ENCODE measurements around the gene OR2B3.
"Not testable (repeated sequence)": the region's sequence is repeated elsewhere in the genome, so short reads cannot be mapped to it uniquely, and the experiment has no call there.

OR2B3 gene, protein sequence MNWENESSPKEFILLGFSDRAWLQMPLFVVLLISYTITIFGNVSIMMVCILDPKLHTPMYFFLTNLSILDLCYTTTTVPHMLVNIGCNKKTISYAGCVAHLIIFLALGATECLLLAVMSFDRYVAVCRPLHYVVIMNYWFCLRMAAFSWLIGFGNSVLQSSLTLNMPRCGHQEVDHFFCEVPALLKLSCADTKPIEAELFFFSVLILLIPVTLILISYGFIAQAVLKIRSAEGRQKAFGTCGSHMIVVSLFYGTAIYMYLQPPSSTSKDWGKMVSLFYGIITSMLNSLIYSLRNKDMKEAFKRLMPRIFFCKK

GRCh38 chr6:29087213-29087612, at the start of gene OR2B3:
TSS of gene OR2B3 (minus strand) at chr6:29087313. CDS start at chr6:29087248, 65 bp downstream.
- DNase-seq: no peak

DNA sequence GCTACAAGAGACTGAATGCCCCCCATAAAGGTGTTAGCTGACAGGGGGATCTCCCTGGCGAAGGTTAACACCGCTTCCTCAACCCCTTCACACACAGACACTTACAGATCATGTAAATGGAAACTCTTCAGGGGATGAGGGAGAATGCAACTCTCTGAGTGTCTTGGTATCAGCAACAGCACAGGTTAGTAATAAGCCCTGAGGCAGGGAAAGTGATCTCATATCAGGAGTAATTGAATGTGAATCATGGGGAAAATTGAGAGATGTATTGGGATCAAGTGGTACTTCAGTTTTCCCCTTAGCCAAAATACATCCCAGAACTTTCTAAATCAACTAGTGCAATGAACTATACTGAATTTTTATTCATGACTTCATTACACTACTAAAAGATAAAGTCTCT, 44.6 kb upstream of the OR2B3 start:
- DNase-seq: no peak

DNA sequence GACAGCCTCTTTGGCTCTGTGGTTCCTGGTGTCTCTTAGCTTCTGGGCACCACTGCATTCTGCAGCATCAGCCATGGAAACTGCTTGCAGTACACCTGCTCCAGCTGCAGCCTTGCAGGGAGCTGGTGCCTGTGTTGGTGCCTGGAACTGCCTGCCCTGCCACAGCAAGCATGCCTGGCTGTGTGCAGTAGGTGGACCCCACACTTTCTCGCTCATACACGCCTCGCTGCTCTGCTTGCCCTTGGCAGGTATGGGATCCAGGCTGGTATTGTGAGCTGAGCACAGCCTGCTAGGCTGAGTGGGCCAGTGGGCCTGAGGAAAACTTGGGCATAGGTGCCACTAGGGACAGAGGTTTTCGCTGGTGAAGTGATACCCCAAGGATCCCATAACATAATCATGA, 43.5 kb upstream of the OR2B3 start:
- DNase-seq: no peak

DNA sequence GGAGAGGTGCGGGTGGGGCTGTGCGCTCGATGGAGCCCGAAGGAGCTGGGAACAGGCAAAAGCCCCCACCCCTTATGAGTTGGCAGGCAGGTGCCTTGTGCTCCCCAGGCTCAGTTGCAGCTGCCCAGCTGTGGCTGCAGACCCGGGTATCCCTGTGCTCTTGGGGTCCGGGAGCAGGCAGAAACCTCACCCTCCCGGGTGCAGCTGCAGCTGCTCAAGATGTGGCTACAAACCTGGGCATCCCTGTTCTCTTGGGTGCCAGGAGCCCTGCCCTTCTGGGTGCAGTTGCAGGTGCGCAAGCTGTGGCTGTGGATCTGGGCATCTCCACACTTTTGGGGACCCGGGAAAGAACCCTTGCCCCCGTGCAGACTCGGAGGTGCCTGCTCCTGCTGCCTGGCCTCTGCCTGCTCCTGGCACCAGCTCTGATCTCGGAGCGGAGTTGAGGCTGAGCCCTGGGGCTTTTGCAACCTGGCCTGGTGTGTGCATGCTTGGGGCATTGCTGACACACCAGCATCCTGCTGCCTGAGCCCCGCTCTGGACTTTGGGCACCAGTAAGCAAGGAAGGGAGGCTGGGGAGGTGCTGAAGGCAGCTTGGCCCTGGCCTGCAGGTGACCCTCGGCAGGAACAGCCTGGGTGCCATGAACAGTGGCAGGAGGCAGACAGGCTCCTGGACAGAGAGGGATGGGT, 42.4 kb upstream of the OR2B3 start:
- no peak for DNase-seq

DNA sequence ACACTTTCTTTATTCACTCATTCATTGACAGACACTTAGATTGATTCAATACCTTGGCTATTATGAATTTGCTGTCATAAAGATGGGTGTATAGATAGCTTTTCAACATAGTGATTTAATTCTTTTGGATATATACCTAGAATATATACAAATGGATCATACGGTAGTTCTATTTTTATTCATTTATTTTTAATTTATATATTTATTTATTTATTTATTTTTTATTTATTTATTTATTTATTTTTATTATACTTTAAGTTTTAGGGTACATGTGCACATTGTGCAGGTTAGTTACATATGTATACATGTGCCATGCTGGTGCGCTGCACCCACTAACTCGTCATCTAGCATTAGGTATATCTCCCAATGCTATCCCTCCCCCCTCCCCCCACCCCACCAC, 27.9 kb upstream of the OR2B3 start:
- DNase-seq: not testable (repeated sequence)

DNA sequence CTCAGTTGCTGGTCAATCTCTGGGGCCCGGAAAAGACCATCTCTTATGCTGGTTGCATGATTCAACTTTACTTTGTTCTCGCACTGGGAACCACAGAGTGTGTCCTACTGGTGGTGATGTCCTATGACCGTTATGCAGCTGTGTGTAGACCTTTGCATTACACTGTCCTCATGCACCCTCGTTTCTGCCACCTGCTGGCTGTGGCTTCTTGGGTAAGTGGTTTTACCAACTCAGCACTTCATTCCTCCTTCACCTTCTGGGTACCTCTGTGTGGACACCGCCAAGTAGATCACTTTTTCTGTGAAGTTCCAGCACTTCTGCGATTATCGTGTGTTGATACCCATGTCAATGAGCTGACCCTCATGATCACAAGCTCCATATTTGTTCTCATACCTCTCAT, 25.0 kb upstream of the OR2B3 start:
- no peak for DNase-seq

DNA sequence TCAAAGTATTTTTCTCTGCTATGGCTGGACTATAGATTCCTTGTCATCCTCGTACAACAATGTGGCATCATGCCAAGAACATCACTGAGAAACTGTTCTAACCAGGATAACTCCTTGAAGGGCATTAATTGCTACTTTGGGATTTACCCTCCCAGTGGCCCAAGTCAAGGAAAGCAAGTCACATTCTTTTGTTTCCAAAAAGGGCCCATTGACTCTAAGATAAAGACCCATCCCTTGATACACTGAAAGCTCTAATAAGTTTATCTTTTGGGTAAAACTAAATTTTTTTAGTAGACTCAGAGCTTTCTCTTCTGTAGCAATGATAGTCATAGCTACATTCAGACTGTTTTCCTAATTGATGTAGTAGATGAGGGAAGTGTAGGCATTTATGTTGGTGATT, 20.6 kb upstream of the OR2B3 start, which contains the start of gene OR2J3:
Gene OR2J3, plus strand, starts transcription at position 301 of the 400 bp plus-strand sequence. CDS start 3,833 bp downstream, outside the sequence.
- DNase-seq: no peak

DNA sequence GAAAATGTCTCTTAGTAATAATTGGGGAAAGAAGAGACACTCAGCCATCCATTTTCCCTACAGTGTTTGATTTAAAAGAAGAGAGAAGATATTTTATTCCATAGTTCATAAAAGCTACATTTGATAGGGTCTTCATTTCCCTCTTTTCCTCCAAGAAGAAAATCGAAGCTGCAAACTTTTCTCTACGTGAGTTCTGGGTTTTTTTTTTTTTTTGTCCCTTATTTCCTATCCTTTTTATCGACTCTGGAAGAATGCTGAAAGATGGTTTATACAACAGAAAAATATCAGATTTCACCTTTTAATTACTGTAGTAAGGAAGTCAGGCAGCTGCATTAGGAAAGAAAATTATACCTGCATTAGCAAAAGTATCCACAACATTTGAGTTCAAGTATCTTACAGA, 12.1 kb upstream of the OR2B3 start, which contains the start of gene OR2J1:
Gene OR2J1, plus strand, starts transcription at position 301 of the 400 bp plus-strand sequence. CDS start 1,453 bp downstream, outside the sequence.
- no peak for DNase-seq

- no peak for DNase-seq
These were observed 10.7 kb upstream of the OR2B3 start for GRCh38 chr6:29097803-29098202.

DNA sequence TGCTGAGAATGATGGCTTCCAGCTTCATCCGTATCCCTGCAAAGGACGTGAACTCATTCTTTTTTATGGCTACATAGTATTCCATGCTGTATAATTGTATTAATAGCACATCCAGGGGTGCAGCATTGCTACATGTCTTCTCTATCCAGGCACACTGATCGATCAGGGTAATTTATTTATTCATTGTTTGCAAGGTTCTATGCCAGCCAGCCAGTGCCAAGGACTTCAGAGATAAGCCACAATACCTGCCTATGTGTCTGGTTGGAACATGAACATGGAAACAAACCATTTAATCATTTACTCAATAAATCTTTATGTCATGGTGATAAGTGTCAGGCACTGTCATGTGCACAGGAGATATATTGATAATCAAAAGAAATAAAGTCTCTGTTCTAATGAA, 5.8 kb upstream of the OR2B3 start:
- no peak for DNase-seq

GRCh38 chr6:29082457-29082856, 4.7 kb downstream of the OR2B3 start:
- no peak for DNase-seq

- no peak for DNase-seq
These were observed 5.8 kb downstream of the OR2B3 start for GRCh38 chr6:29081312-29081711.

- no peak for DNase-seq
These were observed 7.9 kb downstream of the OR2B3 start for GRCh38 chr6:29079203-29079602.

DNA sequence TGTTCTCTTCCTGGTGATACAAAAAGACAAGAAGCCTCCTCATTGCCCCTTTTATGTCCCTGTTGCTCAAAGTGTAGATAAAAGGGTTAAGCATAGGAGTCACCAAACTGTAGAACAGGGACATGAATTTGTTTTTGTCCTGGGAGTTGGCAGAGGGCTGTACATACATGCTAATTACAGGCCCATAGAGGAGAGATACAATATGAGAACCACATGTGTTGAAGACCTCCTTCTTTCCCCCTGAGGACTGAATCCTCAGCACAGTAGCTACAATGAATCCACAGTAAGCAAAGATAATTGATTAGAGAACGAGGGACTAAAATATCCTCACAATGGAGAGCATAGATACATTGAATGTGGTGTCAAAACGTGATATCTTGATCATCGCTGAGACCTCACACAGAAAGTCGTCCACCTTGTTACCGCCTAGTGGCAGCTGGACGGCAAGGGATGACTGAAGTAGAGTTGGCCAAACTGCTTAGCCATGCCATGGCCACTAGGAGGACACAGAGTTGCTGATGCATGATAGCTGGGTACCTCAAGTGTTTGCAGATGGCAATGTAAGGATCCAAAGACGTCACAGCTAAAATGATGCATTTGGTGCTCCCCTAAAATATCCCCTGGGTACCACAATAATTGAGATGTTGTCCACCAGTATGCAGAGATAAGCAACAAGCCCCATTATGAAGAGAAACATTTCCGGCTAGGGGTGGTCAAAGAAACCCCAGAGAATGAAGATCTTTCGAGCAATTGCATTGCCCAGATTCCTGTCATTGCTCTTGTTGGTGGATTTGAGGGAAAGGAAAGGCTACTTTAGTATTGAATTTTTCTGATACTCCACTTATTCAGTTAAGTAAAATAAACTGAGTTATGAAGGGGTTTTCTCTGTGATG, 15.0 kb downstream of the OR2B3 start:
- no peak for DNase-seq

DNA sequence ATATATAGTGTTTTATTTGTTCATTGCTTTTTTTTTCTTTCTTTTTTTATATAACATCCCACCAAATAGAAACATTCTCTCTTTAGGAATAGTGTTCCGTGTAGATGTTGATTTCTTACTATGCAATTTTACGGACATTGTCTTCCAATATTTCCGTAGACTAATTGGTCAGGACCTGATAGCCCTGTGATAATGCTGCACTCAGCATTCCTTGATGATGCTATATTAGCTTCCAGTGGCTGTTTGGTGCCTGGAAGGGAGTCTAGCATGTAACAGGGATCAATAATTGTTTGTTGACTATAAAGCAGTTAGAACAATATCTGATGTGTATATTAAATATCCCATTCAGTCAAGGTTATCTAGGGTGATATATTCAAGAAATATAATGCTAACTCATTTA, 35.4 kb downstream of the OR2B3 start:
- DNase-seq: no peak

DNA sequence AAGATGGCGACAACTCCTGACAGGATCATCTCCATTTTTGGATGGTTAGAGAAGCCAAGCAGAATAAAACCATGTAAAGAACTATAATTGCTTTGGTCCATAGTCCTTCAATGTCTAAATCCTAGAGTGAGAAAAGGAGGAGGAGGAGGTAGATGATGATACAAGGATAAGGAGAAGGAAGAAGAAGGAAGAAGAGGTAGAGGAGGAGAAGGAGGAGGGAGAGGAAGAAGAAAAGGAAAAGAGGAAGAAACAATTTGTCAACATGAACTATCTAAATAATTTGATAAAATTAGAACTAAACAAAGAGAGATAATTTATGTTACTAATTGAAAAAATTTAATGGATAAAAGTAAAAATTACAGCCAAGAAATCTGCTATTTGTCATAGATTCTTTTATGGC, 42.0 kb downstream of the OR2B3 start, which contains the start of gene OR2W1:
Gene OR2W1, minus strand, starts transcription at position 101 of the 400 bp plus-strand sequence. Its CDS starts 0 bp downstream, at position 101.
- no peak for DNase-seq
